ENCODE data around the gene MCAT.

The MCAT gene

DNA sequence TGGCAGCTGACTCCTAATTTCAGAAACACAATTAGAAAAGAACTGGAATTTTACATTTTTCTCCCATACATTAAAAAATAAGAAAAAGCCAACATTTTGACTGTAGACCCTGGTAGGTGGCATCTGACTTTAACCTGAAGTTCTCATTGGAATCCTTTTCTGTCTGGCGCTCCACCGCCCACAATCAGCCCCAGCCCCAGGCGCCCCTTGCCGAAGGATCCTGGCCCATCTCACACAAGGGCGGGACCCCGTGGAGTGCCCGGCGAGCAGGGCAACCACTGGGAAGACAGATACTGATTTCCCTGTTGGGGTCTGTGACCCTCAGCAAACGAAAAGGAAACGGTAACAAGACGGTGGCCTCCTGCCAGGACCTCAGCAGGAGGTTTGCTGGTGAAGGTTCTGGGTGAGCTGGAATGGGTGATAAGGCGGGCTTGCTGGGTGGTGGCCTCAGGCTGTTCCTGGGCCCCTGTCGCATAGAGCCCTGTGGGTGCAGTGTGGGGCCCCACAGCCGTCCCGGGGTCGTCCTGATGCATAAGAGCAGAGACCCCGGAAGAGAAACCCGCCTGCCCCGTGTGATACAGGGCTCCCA lies 23.9 kb upstream of the MCAT start:
- DNase-seq (ENCODE audit: low read depth): no peak
- TF ChIP-seq, protein P1, sequence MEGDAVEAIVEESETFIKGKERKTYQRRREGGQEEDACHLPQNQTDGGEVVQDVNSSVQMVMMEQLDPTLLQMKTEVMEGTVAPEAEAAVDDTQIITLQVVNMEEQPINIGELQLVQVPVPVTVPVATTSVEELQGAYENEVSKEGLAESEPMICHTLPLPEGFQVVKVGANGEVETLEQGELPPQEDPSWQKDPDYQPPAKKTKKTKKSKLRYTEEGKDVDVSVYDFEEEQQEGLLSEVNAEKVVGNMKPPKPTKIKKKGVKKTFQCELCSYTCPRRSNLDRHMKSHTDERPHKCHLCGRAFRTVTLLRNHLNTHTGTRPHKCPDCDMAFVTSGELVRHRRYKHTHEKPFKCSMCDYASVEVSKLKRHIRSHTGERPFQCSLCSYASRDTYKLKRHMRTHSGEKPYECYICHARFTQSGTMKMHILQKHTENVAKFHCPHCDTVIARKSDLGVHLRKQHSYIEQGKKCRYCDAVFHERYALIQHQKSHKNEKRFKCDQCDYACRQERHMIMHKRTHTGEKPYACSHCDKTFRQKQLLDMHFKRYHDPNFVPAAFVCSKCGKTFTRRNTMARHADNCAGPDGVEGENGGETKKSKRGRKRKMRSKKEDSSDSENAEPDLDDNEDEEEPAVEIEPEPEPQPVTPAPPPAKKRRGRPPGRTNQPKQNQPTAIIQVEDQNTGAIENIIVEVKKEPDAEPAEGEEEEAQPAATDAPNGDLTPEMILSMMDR (conservative IDR thresholded peaks at IDR 0.05; ENCODE audit: low read length): no peak

DNA sequence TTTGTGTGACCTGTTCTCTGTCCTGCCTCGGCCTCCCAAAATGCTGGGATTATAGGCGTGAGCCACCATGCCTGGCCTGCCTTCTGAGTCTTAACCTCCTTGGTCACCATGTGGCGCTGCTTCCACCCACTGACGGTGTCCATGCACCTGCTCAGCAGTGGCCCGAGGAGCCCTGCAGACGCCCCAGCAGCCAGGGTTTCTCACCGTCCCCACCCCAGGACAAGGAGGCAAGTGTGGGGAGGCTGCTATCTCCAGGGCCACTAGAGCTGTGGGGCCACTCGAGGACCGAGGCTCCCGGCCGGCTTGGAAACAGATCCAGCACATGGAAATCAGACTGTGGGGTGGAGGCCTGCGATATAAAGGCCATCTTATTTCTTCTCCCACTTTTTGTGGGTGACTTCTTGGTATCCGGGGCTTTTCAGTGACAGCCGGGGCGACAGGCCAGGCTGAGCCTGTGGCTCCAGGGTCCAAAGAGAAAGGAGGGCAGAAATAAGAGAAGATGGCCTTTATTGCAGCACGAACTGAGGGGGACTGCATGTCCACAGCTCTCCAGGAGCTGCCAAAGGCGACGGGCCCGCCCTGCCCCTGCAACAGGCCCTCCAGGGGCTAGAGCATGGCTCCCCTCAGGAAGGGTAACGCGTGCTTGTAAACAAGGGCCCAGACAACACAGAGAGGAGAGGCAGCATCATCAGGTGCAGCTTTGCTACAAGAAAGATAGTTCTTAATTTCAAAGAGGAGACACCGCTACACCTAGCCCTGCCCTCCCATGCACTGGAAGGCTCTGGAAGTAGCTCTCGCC lies 23.1 kb upstream of the MCAT start:
- no peak for DNase-seq (ENCODE audit: low read depth)
- TF ChIP-seq, protein P1 (conservative IDR thresholded peaks at IDR 0.05; ENCODE audit: low read length): no peak
- H3K4me3 ChIP-seq (ENCODE audit: low read length): no peak overlapping the region

More for the DNA sequence above, 23.9 kb upstream of the MCAT start:
- H3K4me3 ChIP-seq (ENCODE audit: low read length): no peak overlapping the region

DNA sequence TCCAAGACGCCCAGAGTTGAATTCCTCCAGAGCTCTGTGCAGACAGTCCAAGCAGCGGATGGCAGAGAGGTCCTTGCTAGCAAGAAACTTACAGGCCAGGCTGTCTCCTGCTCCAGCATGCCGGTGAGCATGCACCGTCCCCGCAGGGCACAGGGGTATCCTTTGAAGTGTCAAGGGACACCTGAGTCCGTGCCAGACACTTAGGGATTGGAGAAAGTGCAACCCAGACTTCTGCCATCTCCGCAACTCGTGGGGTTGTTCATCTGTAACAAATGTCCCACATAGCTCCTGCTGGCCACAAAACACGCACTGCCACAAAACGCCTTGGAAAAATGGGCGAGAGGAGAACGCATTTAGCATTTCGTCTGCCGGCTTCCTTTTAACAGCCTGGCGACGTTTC lies 21.4 kb upstream of the MCAT start:
- TF ChIP-seq, protein P1 (conservative IDR thresholded peaks at IDR 0.05; ENCODE audit: low read length): no peak
- no peak for DNase-seq (ENCODE audit: low read depth)
- H3K4me3 ChIP-seq (ENCODE audit: low read length): no peak overlapping the region

DNA sequence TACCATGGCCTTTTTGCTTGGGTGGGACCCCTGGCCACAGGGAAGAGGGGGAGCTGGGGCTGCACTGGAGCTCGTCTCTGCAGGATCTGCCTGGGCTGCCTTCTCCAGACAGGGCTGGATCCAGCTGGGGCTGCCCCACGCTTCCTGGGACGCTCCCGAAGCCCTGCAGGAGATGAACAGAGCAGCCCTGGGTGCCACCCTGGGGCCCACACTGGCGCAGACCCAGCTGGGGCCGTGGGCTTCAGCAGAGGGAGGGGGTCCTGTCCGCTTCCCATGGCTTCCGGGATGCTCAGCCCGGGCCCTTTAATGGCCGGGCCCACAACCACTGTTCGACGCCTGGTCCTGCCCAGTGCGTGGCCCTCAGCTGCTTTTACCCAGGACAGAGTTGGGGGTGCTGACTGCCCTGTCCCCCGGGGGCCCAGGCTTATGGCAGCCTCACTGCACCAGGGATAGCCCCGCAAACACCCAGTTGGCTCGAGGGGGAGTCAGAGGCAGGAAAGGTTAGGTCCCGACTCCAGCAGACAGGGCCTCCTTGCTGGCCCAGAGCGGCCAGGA lies 20.1 kb upstream of the MCAT start:
- TF ChIP-seq, protein P1 (conservative IDR thresholded peaks at IDR 0.05; ENCODE audit: low read length): no peak
- DNase-seq (ENCODE audit: low read depth): no peak
- no peak overlapping the region for H3K4me3 ChIP-seq (ENCODE audit: low read length)

GRCh38 chr22:43162412-43163150 lies 19.4 kb upstream of the MCAT start:
- no peak for DNase-seq (ENCODE audit: low read depth)
- TF ChIP-seq, protein P1 (conservative IDR thresholded peaks at IDR 0.05; ENCODE audit: low read length): no peak
- H3K4me3 ChIP-seq (ENCODE audit: low read length): no peak overlapping the region

DNA sequence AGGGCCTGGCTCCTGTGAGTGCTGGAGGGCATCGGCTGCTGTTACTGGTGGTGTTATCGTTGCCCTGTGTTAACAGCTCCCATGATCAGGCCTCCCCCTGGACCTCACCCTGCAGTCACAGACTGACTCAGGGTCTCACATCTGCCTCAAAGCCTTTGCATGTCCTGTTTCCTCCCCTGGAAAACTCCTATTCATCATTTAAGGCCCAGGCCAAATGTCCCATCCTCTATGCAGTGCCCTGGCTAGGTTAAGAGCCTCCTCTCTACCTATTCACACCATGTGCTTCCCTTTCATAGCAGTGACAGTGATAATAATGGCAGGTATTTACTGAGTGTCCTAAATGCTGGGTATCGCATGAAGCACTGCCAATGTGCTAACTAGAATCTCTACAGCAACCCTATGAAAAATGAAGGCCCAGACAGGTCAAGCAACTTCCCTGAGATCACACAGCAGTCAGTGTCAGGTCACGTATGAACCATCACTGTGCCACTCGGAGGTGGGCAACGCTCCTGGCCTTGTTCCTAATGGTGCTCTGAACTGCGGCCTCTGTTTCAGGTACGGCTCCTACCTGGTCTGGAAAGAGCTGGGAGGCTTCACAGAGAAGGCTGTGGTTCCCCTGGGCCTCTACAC lies 17.4 kb upstream of the MCAT start:
- TF ChIP-seq, protein P1 (conservative IDR thresholded peaks at IDR 0.05; ENCODE audit: low read length): no peak
- DNase-seq (ENCODE audit: low read depth): no peak
- no peak overlapping the region for H3K4me3 ChIP-seq (ENCODE audit: low read length)
